H1 (cell line): Measurements from ENCODE around the gene DNAH8. TPM values are rescaled to one million over a fixed set of nuclear protein-coding genes. Genes with fewer than 3 reads are reported as not detected.

Experiments
- CTCF ChIA-PET: fragments of 300-600 bp; sonication (Branson Sonifier 250); formaldehyde crosslinking; loops from one replicate; lab custom pipeline; 2021; ENCODE audit not compliant: partially characterized antibody; lab: Charles Lee
- POLR2A ChIA-PET: fragments of 300-600 bp; sonication (Branson Sonifier 250); formaldehyde crosslinking; loops from one replicate; lab custom pipeline; 2021; ENCODE audit warnings: inconsistent platforms; ENCODE audit not compliant: partially characterized antibody; lab: Charles Lee
- DNase-seq, 2 experiments: peaks; one replicate each; pipeline versions ENCODE4 v3.0.0 to v3.0.0-alpha.2; 2010 to 2022; ENCODE audit warnings: low spot score in 2 of 2, low read depth in 1 of 2, mixed read lengths in 1 of 2
- FAIRE-seq: peaks from 2 replicates; lab custom pipeline; 2011; peaks lifted over from hg19 to GRCh38; lab: Jason Lieb, UNC
- H2AFZ ChIP-seq: 2 replicates; pipeline ENCODE4 v1.8.1; 2012; ENCODE audit warnings: low read length, inconsistent platforms
- H2AK5ac ChIP-seq: 2 replicates; pipeline ENCODE4 v1.6.1; 2013; ENCODE audit warnings: low read depth, low read length
- H2BK120ac ChIP-seq: replicated peaks from 2 replicates; pipeline ENCODE3; 2013; ENCODE audit warnings: low read depth, low read length, inconsistent platforms
- H2BK12ac ChIP-seq: 2 replicates; pipeline ENCODE4 v1.6.1; 2013; ENCODE audit warnings: low read depth, low read length
- H2BK15ac ChIP-seq: 2 replicates; pipeline ENCODE4 v1.6.1; 2013; ENCODE audit warnings: low read length
- H2BK20ac ChIP-seq: 2 replicates; pipeline ENCODE4 v1.6.1; 2013; ENCODE audit warnings: low read length
- H2BK5ac ChIP-seq: 2 replicates; pipeline ENCODE4 v1.6.1; 2013; ENCODE audit warnings: low read depth, low read length
- H3K14ac ChIP-seq: 2 replicates; pipeline ENCODE4 v1.6.1; 2013; ENCODE audit warnings: inconsistent platforms; ENCODE audit not compliant: insufficient read length
- H3K18ac ChIP-seq: 2 replicates; pipeline ENCODE4 v1.6.1; 2013; ENCODE audit warnings: low read length; ENCODE audit errors: extremely low read depth
- H3K23ac ChIP-seq: 2 replicates; pipeline ENCODE4 v1.6.1; 2013; ENCODE audit warnings: inconsistent platforms; ENCODE audit not compliant: insufficient read length
- H3K23me2 ChIP-seq: 2 replicates; pipeline ENCODE4 v1.6.1; 2013; ENCODE audit warnings: low read depth, low read length
- H3K27ac ChIP-seq: 2 replicates; pipeline ENCODE4 v1.6.1; 2011; ENCODE audit warnings: low read depth, low read length, inconsistent platforms
- H3K27me3 ChIP-seq, 4 experiments: replicated peaks in 1 of 4; 1 replicate in 1 of 4; 2 replicates in 3 of 4; pipeline versions ENCODE4 v1.6.1 to v1.8.1; 2011 to 2013; ENCODE audit warnings: low read length in 3 of 4, mild to moderate bottlenecking in 3 of 4, inconsistent platforms in 2 of 4, mixed read lengths in 2 of 4, moderate library complexity in 1 of 4; ENCODE audit not compliant: control insufficient read depth in 3 of 4, insufficient read depth in 3 of 4; ENCODE audit errors: extremely low read depth in 1 of 4
- H3K36me3 ChIP-seq, 4 experiments: 2 replicates each; pipeline versions ENCODE4 v1.6.1 to v1.8.1; 2011 to 2013; ENCODE audit warnings: mild to moderate bottlenecking in 4 of 4, low read length in 3 of 4, moderate library complexity in 2 of 4, control low read depth in 1 of 4, inconsistent platforms in 1 of 4; ENCODE audit not compliant: insufficient read depth in 4 of 4, control insufficient read depth in 2 of 4
- H3K4ac ChIP-seq: replicated peaks from 2 replicates; pipeline ENCODE3; 2013; ENCODE audit warnings: low read length, low read depth, mixed read lengths, inconsistent platforms; ENCODE audit not compliant: insufficient read length
- H3K4me1 ChIP-seq, 4 experiments: replicated peaks in 1 of 4; 1 replicate in 1 of 4; 2 replicates in 3 of 4; pipeline versions ENCODE4 v1.6.1 to v1.8.1; 2011 to 2013; ENCODE audit warnings: low read length in 3 of 4, inconsistent platforms in 2 of 4, mixed read lengths in 1 of 4; ENCODE audit not compliant: insufficient read depth in 4 of 4, control insufficient read depth in 3 of 4
- H3K4me2 ChIP-seq, 2 experiments: 2 replicates each; pipeline versions ENCODE4 v1.6.1 to v1.8.1; 2011 to 2013; ENCODE audit warnings: low read depth in 2 of 2, low read length in 2 of 2, control low read depth in 1 of 2, inconsistent platforms in 1 of 2, mild to moderate bottlenecking in 1 of 2; ENCODE audit not compliant: insufficient read depth in 1 of 2
- H3K4me3 ChIP-seq, 4 experiments: fragments of 200-600, 300-600 bp in 1 of 4; sonication (generic), shearing (Covaris generic), sonication (Bioruptor Twin) in 1 of 4; 2 replicates each; pipeline versions ENCODE4 v1.5.1 to v1.8.1; 2011 to 2016; ENCODE audit warnings: low read length in 4 of 4, low read depth in 3 of 4, control low read depth in 2 of 4, inconsistent platforms in 2 of 4, mild to moderate bottlenecking in 2 of 4, mixed read lengths in 1 of 4, moderate library complexity in 1 of 4; ENCODE audit not compliant: insufficient read depth in 2 of 4; ENCODE audit errors: extremely low read depth in 1 of 4
- H3K56ac ChIP-seq: replicated peaks from 2 replicates; pipeline ENCODE3; 2013; ENCODE audit warnings: low read depth, mild to moderate bottlenecking, mixed read lengths, low read length, inconsistent platforms; ENCODE audit not compliant: insufficient read length
- H3K79me1 ChIP-seq: 2 replicates; pipeline ENCODE4 v1.6.1; 2013; ENCODE audit warnings: low read depth, low read length, control low read depth
- H3K79me2 ChIP-seq, 2 experiments: 2 replicates each; pipeline versions ENCODE4 v1.6.1 to v1.8.1; 2012 to 2013; ENCODE audit warnings: low read length in 2 of 2, mild to moderate bottlenecking in 2 of 2, inconsistent platforms in 1 of 2; ENCODE audit not compliant: insufficient read depth in 2 of 2, control insufficient read depth in 1 of 2
- H3K9ac ChIP-seq, 4 experiments: replicated peaks in 1 of 4; 1 replicate in 1 of 4; 2 replicates in 3 of 4; pipeline versions ENCODE4 v1.6.1 to v1.8.1; 2011 to 2013; ENCODE audit warnings: low read depth in 3 of 4, low read length in 3 of 4, control low read depth in 2 of 4, mild to moderate bottlenecking in 2 of 4, moderate library complexity in 2 of 4, inconsistent platforms in 1 of 4; ENCODE audit errors: extremely low read depth in 1 of 4
- H3K9me3 ChIP-seq, 2 experiments: 2 replicates each; pipeline versions ENCODE4 v1.6.1 to v1.8.1; 2012 to 2013; ENCODE audit warnings: mild to moderate bottlenecking in 2 of 2, moderate library complexity in 2 of 2, control low read depth in 1 of 2, inconsistent platforms in 1 of 2, low read depth in 1 of 2, low read length in 1 of 2, mixed read lengths in 1 of 2; ENCODE audit not compliant: insufficient read depth in 2 of 2
- H4K20me1 ChIP-seq, 2 experiments: replicated peaks in 1 of 2; 2 replicates each; pipeline versions ENCODE3 to v1.8.1; 2011 to 2013; ENCODE audit warnings: inconsistent platforms in 2 of 2, low read length in 2 of 2, mild to moderate bottlenecking in 1 of 2; ENCODE audit not compliant: insufficient read depth in 2 of 2, control insufficient read depth in 1 of 2
- H4K5ac ChIP-seq: 2 replicates; pipeline ENCODE4 v1.6.1; 2013; ENCODE audit warnings: low read length, low read depth, mixed read lengths, inconsistent platforms; ENCODE audit not compliant: insufficient read length
- H4K8ac ChIP-seq: 2 replicates; pipeline ENCODE4 v1.8.0; 2013; ENCODE audit warnings: mild to moderate bottlenecking, moderate library complexity, low read length, inconsistent platforms; ENCODE audit not compliant: insufficient read depth; ENCODE audit errors: extremely low read depth
- H4K91ac ChIP-seq: replicated peaks from 2 replicates; pipeline ENCODE3; 2013; ENCODE audit warnings: low read length, mixed read lengths, inconsistent platforms; ENCODE audit not compliant: insufficient read length
- CHD1 ChIP-seq: IDR thresholded peaks from 2 replicates; pipeline ENCODE4 v1.6.1; 2012; ENCODE audit warnings: low read depth, low read length, improper control_type of control experiment
- CREB1 ChIP-seq: IDR thresholded peaks from 2 replicates; pipeline ENCODE4 v1.6.1; 2012; ENCODE audit warnings: inconsistent platforms
- GABPA ChIP-seq: IDR thresholded peaks from 2 replicates; pipeline ENCODE4 v1.6.1; 2011; ENCODE audit warnings: mild to moderate bottlenecking, low read length, moderate library complexity, borderline replicate concordance; ENCODE audit not compliant: insufficient read depth
- JUND ChIP-seq: IDR thresholded peaks from 2 replicates; pipeline ENCODE4 v1.6.1; 2011; ENCODE audit warnings: mild to moderate bottlenecking, improper control_type of control experiment, low read length
- KDM4A ChIP-seq: IDR thresholded peaks from one replicate; pipeline ENCODE4 v1.7.1; 2012; ENCODE audit warnings: low read depth, mild to moderate bottlenecking, moderate library complexity, low read length, inconsistent platforms; ENCODE audit not compliant: severe bottlenecking
- KDM5A ChIP-seq: fragments of 200-600 bp; IDR thresholded peaks from 2 replicates; pipeline ENCODE4 v1.7.1; 2012; ENCODE audit warnings: mild to moderate bottlenecking, low read length, inconsistent platforms, mixed read lengths
- RXRA ChIP-seq: IDR thresholded peaks from 2 replicates; pipeline ENCODE4 v1.6.1; 2011; ENCODE audit warnings: low read depth, mild to moderate bottlenecking, low read length, moderate library complexity; ENCODE audit not compliant: insufficient read depth
- SIX5 ChIP-seq: IDR thresholded peaks from 2 replicates; pipeline ENCODE4 v1.6.1; 2011; ENCODE audit warnings: mild to moderate bottlenecking, low read depth, low read length
- SP2 ChIP-seq: IDR thresholded peaks from 2 replicates; pipeline ENCODE4 v1.6.1; 2012; ENCODE audit warnings: mild to moderate bottlenecking, low read length, inconsistent platforms
- TAF7 ChIP-seq: optimal IDR thresholded peaks from 2 replicates; pipeline ENCODE3; 2011; ENCODE audit warnings: low read depth, mild to moderate bottlenecking, inconsistent platforms, low read length, moderate library complexity, borderline replicate concordance
- USF2 ChIP-seq: IDR thresholded peaks from 2 replicates; pipeline ENCODE4 v1.6.1; 2011; ENCODE audit warnings: low read length, improper control_type of control experiment
- WGBS, 2 experiments: shearing (Covaris generic) in 1 of 2; methylation state at CpG; one replicate each; pipeline versions ENCODE4 v1.1.6 to v1.1.7; 2013 to 2015; ENCODE audit warnings: low lambda C conversion rate in 2 of 2, mixed read lengths in 2 of 2, inconsistent platforms in 1 of 2, low coverage in 1 of 2, missing lambda C conversion rate in 1 of 2; ENCODE audit not compliant: insufficient replicate concordance in 2 of 2, insufficient coverage in 1 of 2, insufficient read length in 1 of 2; ENCODE audit errors: extremely low coverage in 1 of 2, missing lambda C conversion rate in 1 of 2; 5-methylcytosine and 5-hydroxymethylcytosine counted together
- polyA plus RNA-seq, 7 experiments: library from polyadenylated mRNA; depleted of rRNA in 3 of 7; stranded (reverse) in 5 of 7; unstranded in 2 of 7; fragments of >200 nt in 5 of 7; fragments of 200-250 nt in 2 of 7; gene quantifications; 1 replicate in 5 of 7; 2 replicates in 1 of 7; 4 replicates in 1 of 7; pipeline versions ENCODE4 v1.2.1 to v1.2.3, GENCODE V29; 2011 to 2013; ENCODE audit warnings: missing spikeins in 2 of 7, mixed read lengths in 2 of 7
- total RNA-seq: library from RNA; stranded (reverse); fragmentation: NEBNext Ultra II Directional; extraction: Animal tissue kit (Norgen Biotek cat#: 25700); gene quantifications from 2 replicates; pipeline ENCODE4 v1.2.1, GENCODE V29; 2021

The DNAH8 gene
- total and polyA plus RNA-seq, 2 of the 8 experiments (the other 6 are each of a cell fraction or from before 2014, with no cell fraction given): under 0.01 TPM; not detected in 1

- H2AFZ ChIP-seq: no peak overlapping the region
- no peak overlapping the region for H2AK5ac ChIP-seq
- H4K5ac ChIP-seq: no peak overlapping the region
- no peaks in the 10 kb centered on the region for H3K9me3 ChIP-seq
- no peak overlapping the region for H2BK15ac ChIP-seq
- no peak overlapping the region for H2BK12ac ChIP-seq
- H3K36me3 ChIP-seq: no peaks in the 10 kb centered on the region
- TF ChIP-seq GABPA (no peak), SIX5 (no peak), CREB1 (no peak), RXRA (no peak), SP2 (no peak), CHD1 (no peak), KDM4A (no peak), USF2 (no peak), JUND (no peak), KDM5A (no peak), TAF7 (no peak)
- H3K27ac ChIP-seq: no peak overlapping the region
- no peak overlapping the region for H3K18ac ChIP-seq
- no peaks in the 10 kb centered on the region for H3K79me2 ChIP-seq
- POLR2A ChIA-PET: no interaction called here
- no peaks in the 10 kb centered on the region for H3K79me1 ChIP-seq
- no peak overlapping the region for H3K4me3 ChIP-seq
- H2BK20ac ChIP-seq: no peak overlapping the region
- no peak overlapping the region for H3K9ac ChIP-seq
- no peaks in the 10 kb centered on the region for H3K27me3 ChIP-seq
- no peak overlapping the region for H3K56ac ChIP-seq
- FAIRE-seq: no peak
- no peaks in the 10 kb centered on the region for H4K20me1 ChIP-seq
- H4K8ac ChIP-seq: no peak overlapping the region
- WGBS, 2 experiments: 86% methylated on average over 2 of the region's 2 CpGs; no CpG with 5 or more reads in 1 of the 2 experiments
- no peak overlapping the region for H2BK120ac ChIP-seq
- DNase-seq: no peak
- CTCF ChIA-PET: no interaction called here
- no peak overlapping the region for H3K4me2 ChIP-seq
- no peak overlapping the region for H4K91ac ChIP-seq
- no peak overlapping the region for H3K14ac ChIP-seq
- no peaks in the 10 kb centered on the region for H3K23me2 ChIP-seq
- no peak overlapping the region for H3K23ac ChIP-seq
- no peaks in the 10 kb centered on the region for H3K4me1 ChIP-seq
- no peak overlapping the region for H2BK5ac ChIP-seq
- no peak overlapping the region for H3K4ac ChIP-seq
Observed at GRCh38 chr6:38827024-38827423, 111.9 kb downstream of the DNAH8 start.
